WTC11 (cell line): ENCODE data around the gene MSI2. TPM values are rescaled to one million over a fixed set of nuclear protein-coding genes. Genes with fewer than 3 reads are reported as not detected.

Source experiments
- ATAC-seq: fragments of 200-7000 bp; cut with Tn5 transposase; 2 replicates; pipeline ENCODE4 v1.10.0; 2021; ENCODE audit warnings: mild to moderate bottlenecking, moderate library complexity
- CTCF ChIA-PET: fragments of 300-600 bp; sonication (Branson Sonifier 250); formaldehyde crosslinking; loops from one replicate; lab custom pipeline; 2021; ENCODE audit warnings: antibody characterized with exemption; lab: Charles Lee
- POLR2A ChIA-PET: fragments of 350-600 bp; sonication (Branson Sonifier 250); formaldehyde crosslinking; loops from one replicate; lab custom pipeline; 2021; ENCODE audit warnings: antibody characterized with exemption; lab: Charles Lee
- DNase-seq: peaks from one replicate; pipeline ENCODE4 v3.0.0; 2021; ENCODE audit warnings: low spot score
- H3K27ac Mint-ChIP-seq: 2 replicates; pipeline ENCODE4 v1.8.0; 2021; ENCODE audit warnings: mixed read lengths
- H3K27me3 Mint-ChIP-seq: 2 replicates; pipeline ENCODE4 v1.8.0; 2021; ENCODE audit warnings: low read depth, mild to moderate bottlenecking, moderate library complexity, mixed read lengths
- H3K36me3 Mint-ChIP-seq: 2 replicates; pipeline ENCODE4 v1.8.0; 2021; ENCODE audit warnings: mixed read lengths
- H3K4me1 Mint-ChIP-seq: 2 replicates; pipeline ENCODE4 v1.8.0; 2022; ENCODE audit warnings: mixed read lengths
- H3K4me3 Mint-ChIP-seq: 2 replicates; pipeline ENCODE4 v1.8.0; 2021; ENCODE audit warnings: mild to moderate bottlenecking, moderate library complexity, mixed read lengths
- H3K9me3 Mint-ChIP-seq: 2 replicates; pipeline ENCODE4 v1.8.0; 2021; ENCODE audit warnings: mixed read lengths
- ARID4B ChIP-seq: sonication (generic); formaldehyde crosslinking; IDR thresholded peaks from 2 replicates; pipeline ENCODE4 v1.8.0; 2023; ENCODE audit warnings: missing genetic modification reagents, mild to moderate bottlenecking, borderline replicate concordance
- ATF2 ChIP-seq: sonication (generic); formaldehyde crosslinking; IDR thresholded peaks from 2 replicates; pipeline ENCODE4 v1.8.1; 2022; ENCODE audit warnings: low read depth, missing genetic modification reagents, borderline replicate concordance
- ATF6 ChIP-seq: sonication (generic); formaldehyde crosslinking; IDR thresholded peaks from 2 replicates; pipeline ENCODE4 v1.8.1; 2023; ENCODE audit warnings: mild to moderate bottlenecking, missing genetic modification reagents
- CREB1 ChIP-seq: sonication (generic); formaldehyde crosslinking; IDR thresholded peaks from 2 replicates; pipeline ENCODE4 v1.8.0; 2023; ENCODE audit warnings: mild to moderate bottlenecking, missing genetic modification reagents
- CREM ChIP-seq: sonication (generic); formaldehyde crosslinking; IDR thresholded peaks from 2 replicates; pipeline ENCODE4 v1.8.1; 2022; ENCODE audit warnings: mild to moderate bottlenecking, missing genetic modification reagents, moderate library complexity
- GABPB1 ChIP-seq: sonication (generic); formaldehyde crosslinking; IDR thresholded peaks from 2 replicates; pipeline ENCODE4 v1.8.1; 2023; ENCODE audit warnings: mild to moderate bottlenecking, missing genetic modification reagents
- HMGA2 ChIP-seq: fragments of 250-450 bp; sonication (Bioruptor Pico); IDR thresholded peaks from 2 replicates; pipeline ENCODE4 v1.4.0; 2021; ENCODE audit warnings: mild to moderate bottlenecking, moderate library complexity
- MXD4 ChIP-seq: fragments of 250-450 bp; sonication (Bioruptor Pico); IDR thresholded peaks from 2 replicates; pipeline ENCODE4 v1.8.0; 2021; ENCODE audit warnings: mild to moderate bottlenecking, moderate library complexity, borderline replicate concordance
- NFATC4 ChIP-seq: fragments of 250-450 bp; sonication (Bioruptor Pico); IDR thresholded peaks from 2 replicates; pipeline ENCODE4 v1.9.0; 2021; ENCODE audit warnings: mild to moderate bottlenecking
- NR3C1 ChIP-seq: sonication (generic); formaldehyde crosslinking; conservative IDR thresholded peaks from 2 replicates; pipeline ENCODE4 v1.8.1; 2023; ENCODE audit warnings: low read depth, mild to moderate bottlenecking, missing genetic modification reagents
- PRRX2 ChIP-seq: fragments of 250-450 bp; sonication (Bioruptor Pico); IDR thresholded peaks from 2 replicates; pipeline ENCODE4 v1.8.0; 2021; ENCODE audit warnings: mild to moderate bottlenecking
- RELA ChIP-seq: sonication (generic); formaldehyde crosslinking; IDR thresholded peaks from 2 replicates; pipeline ENCODE4 v1.8.1; 2022; ENCODE audit warnings: missing genetic modification reagents, mild to moderate bottlenecking, borderline replicate concordance
- SMAD4 ChIP-seq: sonication (generic); formaldehyde crosslinking; IDR thresholded peaks from 2 replicates; pipeline ENCODE4 v1.8.0; 2022; ENCODE audit warnings: mild to moderate bottlenecking, missing genetic modification reagents
- TCF7 ChIP-seq: sonication (generic); formaldehyde crosslinking; IDR thresholded peaks from 2 replicates; pipeline ENCODE4 v1.8.0; 2022; ENCODE audit warnings: mild to moderate bottlenecking, low read depth, missing genetic modification reagents, moderate library complexity
- TEAD1 ChIP-seq: sonication (generic); formaldehyde crosslinking; IDR thresholded peaks from 2 replicates; pipeline ENCODE4 v1.8.0; 2022; ENCODE audit warnings: mild to moderate bottlenecking, missing genetic modification reagents
- TEAD4 ChIP-seq: sonication (generic); formaldehyde crosslinking; IDR thresholded peaks from 2 replicates; pipeline ENCODE4 v1.8.0; 2022; ENCODE audit warnings: mild to moderate bottlenecking, missing genetic modification reagents
- ZBTB21 ChIP-seq: sonication (generic); formaldehyde crosslinking; IDR thresholded peaks from 2 replicates; pipeline ENCODE4 v1.8.1; 2023; ENCODE audit warnings: mild to moderate bottlenecking, missing genetic modification reagents, borderline replicate concordance
- ZNF263 ChIP-seq: sonication (generic); formaldehyde crosslinking; IDR thresholded peaks from 2 replicates; pipeline ENCODE4 v1.8.1; 2022; ENCODE audit warnings: low read depth, mild to moderate bottlenecking, moderate library complexity, missing genetic modification reagents
- ZNF671 ChIP-seq: fragments of 250-450 bp; sonication (Bioruptor Pico); IDR thresholded peaks from 2 replicates; pipeline ENCODE4 v1.8.0; 2021; ENCODE audit warnings: mild to moderate bottlenecking
- total RNA-seq: library from RNA; stranded (reverse); gene quantifications from 3 replicates; pipeline ENCODE4 v1.2.3, GENCODE V29; 2021
- TF ChIP-seq, protein P1 (sequence below): sonication (generic); formaldehyde crosslinking; IDR thresholded peaks from 2 replicates; pipeline ENCODE4 v1.8.0; 2023; ENCODE audit warnings: mild to moderate bottlenecking, missing genetic modification reagents
- TF ChIP-seq, protein P2 (sequence below): fragments of 250-450 bp; sonication (Bioruptor Pico); IDR thresholded peaks from 2 replicates; pipeline ENCODE4 v1.9.0; 2021; ENCODE audit warnings: moderate library complexity, mild to moderate bottlenecking, inconsistent platforms, borderline replicate concordance
- TF ChIP-seq, protein P3 (sequence below): fragments of 250-450 bp; sonication (Bioruptor Pico); conservative IDR thresholded peaks from 2 replicates; pipeline ENCODE4 v1.9.0; 2021; ENCODE audit warnings: mild to moderate bottlenecking
- TF ChIP-seq, protein P4 (sequence below): sonication (generic); formaldehyde crosslinking; conservative IDR thresholded peaks from 2 replicates; pipeline ENCODE4 v1.8.1; 2022; ENCODE audit warnings: mild to moderate bottlenecking, missing genetic modification reagents

MSI2 gene
- total RNA-seq, 1 experiment from 2014 or later: 82.1 TPM

DNA sequence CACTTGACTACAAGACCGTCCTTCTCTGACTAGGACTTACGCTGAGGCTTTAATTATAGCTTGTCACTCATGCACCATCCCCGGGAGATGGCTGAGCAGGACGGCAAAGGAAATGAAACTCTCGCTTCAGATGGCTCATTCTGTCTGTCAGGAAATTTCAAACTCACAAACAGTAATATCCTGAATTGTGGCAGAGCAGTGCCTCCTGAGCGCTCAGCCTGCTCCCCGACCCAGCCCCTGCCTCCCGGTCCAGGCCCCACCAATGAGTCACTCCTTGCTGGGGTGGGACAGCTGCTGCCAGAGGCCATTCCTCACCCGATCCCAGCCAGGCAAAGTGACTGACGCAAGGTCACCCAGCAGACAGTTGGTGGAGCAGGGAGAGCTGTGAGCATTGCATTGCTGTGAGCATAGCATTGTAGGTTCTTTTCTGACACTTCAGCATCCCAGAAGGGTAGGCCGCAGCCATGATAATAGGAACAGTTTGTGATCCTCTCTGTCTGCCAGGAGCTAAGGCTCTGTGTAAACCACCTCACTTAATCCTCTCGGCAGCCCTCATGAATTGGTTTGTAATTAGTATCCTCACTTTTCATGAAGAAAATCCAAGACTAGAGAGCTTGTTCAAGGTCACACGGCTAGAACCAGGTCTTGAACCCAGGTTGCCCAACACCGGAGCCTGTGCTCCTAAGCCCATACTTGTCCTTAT, 467.9 kb downstream of the MSI2 start (continued):
- TF ChIP-seq ARID4B (CRISPR knock-in tag) (no peak), RELA (CRISPR knock-in tag) (no peak), ZNF263 (CRISPR knock-in tag) (no peak), TCF7 (CRISPR knock-in tag) (no peak), NFATC4 (CRISPR knock-in tag) (no peak), HMGA2 (CRISPR knock-in tag) (no peak), PRRX2 (no peak), GABPB1 (CRISPR knock-in tag) (no peak), TEAD1 (no peak)
- TF ChIP-seq, protein P1, sequence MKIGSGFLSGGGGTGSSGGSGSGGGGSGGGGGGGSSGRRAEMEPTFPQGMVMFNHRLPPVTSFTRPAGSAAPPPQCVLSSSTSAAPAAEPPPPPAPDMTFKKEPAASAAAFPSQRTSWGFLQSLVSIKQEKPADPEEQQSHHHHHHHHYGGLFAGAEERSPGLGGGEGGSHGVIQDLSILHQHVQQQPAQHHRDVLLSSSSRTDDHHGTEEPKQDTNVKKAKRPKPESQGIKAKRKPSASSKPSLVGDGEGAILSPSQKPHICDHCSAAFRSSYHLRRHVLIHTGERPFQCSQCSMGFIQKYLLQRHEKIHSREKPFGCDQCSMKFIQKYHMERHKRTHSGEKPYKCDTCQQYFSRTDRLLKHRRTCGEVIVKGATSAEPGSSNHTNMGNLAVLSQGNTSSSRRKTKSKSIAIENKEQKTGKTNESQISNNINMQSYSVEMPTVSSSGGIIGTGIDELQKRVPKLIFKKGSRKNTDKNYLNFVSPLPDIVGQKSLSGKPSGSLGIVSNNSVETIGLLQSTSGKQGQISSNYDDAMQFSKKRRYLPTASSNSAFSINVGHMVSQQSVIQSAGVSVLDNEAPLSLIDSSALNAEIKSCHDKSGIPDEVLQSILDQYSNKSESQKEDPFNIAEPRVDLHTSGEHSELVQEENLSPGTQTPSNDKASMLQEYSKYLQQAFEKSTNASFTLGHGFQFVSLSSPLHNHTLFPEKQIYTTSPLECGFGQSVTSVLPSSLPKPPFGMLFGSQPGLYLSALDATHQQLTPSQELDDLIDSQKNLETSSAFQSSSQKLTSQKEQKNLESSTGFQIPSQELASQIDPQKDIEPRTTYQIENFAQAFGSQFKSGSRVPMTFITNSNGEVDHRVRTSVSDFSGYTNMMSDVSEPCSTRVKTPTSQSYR (CRISPR knock-in tag): no peak
- TF ChIP-seq, all 79 proteins: peak for 0

- no peaks in the 10 kb centered on the region for H3K4me1 Mint-ChIP-seq
- H3K36me3 Mint-ChIP-seq: no peaks in the 10 kb centered on the region
- no peak for DNase-seq
- ATAC-seq: no peak
- ChIA-PET CTCF (interaction anchor here (1.0 to 1.9 kb wide), 4 partner anchors 16 to 108 kb away, joined by 3 to 7 read pairs (median 4); no protein-coding TSS in a partner anchor), POLR2A (interaction anchor here (0.6 kb wide), 1 partner anchor 7 kb away, joined by 3 read pairs; no protein-coding TSS in a partner anchor)
- H3K27me3 Mint-ChIP-seq: peaks cover 2% of the 10 kb centered on the region
- no peak overlapping the region for H3K27ac Mint-ChIP-seq
- H3K9me3 Mint-ChIP-seq: no peaks in the 10 kb centered on the region
- H3K4me3 Mint-ChIP-seq: no peak overlapping the region
- TF ChIP-seq ATF6 (CRISPR knock-in tag) (no peak), SMAD4 (CRISPR knock-in tag) (no peak), CREM (CRISPR knock-in tag) (no peak), CREB1 (CRISPR knock-in tag) (no peak), MXD4 (CRISPR knock-in tag) (no peak), TEAD4 (CRISPR knock-in tag) (no peak), ZNF671 (CRISPR knock-in tag) (no peak), NR3C1 (no peak), ATF2 (CRISPR knock-in tag) (no peak), ZBTB21 (CRISPR knock-in tag) (no peak)
- TF ChIP-seq, protein P2, sequence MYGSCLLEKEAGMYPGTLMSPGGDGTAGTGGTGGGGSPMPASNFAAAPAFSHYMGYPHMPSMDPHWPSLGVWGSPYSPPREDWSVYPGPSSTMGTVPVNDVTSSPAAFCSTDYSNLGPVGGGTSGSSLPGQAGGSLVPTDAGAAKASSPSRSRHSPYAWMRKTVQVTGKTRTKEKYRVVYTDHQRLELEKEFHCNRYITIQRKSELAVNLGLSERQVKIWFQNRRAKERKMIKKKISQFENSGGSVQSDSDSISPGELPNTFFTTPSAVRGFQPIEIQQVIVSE (CRISPR knock-in tag): no peak
- TF ChIP-seq, protein P3, sequence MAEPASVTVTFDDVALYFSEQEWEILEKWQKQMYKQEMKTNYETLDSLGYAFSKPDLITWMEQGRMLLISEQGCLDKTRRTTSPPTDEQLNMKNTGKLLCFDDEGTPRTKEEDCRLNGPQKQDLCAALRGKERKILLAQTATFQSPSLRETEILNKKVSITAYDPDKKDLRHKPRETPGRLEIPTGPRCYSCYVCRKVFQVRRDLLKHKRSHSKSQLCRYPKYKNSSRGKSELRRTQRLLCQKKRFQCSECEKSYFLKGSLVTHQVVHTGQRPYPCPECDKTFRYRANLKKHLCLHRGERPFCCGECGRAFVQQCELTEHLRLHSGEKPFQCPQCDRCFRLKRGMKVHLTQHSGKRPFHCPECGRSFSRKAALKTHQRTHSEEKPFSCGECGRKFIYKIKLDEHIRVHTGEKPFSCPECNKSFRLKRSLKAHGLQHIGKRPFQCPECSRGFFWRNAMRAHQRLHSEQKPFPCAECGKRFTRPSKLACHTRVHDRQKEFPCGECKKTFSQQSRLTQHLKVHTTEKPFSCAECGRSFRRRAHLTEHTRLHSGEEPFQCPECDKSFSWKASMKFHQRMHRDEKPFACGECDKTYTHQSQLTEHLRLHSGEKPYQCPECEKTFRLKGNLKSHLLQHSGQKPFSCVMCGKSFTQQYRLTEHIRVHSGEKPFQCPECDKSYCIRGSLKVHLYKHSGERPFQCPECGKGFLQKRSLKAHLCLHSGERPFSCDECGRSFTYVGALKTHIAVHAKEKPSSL: no peak
- TF ChIP-seq, protein P4, sequence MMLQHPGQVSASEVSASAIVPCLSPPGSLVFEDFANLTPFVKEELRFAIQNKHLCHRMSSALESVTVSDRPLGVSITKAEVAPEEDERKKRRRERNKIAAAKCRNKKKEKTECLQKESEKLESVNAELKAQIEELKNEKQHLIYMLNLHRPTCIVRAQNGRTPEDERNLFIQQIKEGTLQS: no peak
Measured at GRCh38 chr17:57724729-57725125, 468.4 kb downstream of the MSI2 start.
